ENCODE results near the gene RAB40C. TPM values are rescaled to one million over a fixed set of nuclear protein-coding genes. Genes with fewer than 3 reads are reported as not detected.

RAB40C gene
- total RNA-seq, 1 donor from 2014 or later = 17.3 TPM

DNA sequence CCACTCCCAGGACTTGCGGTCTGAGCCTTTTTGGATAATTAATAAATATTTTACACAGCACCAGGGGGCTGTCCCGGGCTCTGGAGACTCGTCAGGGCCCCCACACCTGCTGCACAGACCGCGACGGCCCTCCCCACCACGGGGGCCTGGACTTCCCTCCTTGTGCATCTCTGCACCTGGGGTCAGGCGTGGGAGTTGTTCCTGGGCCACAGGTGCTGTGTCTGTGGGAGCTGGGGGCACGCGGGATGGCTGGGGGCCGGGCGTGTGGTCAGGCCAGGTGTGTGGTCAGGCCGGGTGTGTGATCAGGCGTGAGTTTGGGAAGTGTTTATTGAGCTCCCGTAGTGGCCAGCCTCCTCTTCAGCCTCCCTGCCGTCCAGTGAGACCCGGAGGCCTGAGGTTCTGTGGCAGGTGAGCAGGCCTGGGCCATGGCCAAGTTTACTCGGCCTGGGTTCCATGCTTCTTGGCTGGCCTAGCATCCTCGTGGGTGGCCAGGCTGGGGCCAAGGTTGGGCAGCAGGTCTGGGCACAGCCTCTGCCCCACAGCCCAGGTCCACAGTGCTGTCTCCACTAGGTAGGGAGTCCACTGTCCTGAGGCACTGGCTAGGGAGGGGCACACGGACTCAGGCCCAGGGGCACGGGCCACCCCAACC lies 88.5 kb downstream of the RAB40C start:
- DNase-seq (ENCODE audit: low spot score) = no peak

Small RNAs within 50 kb of the gene (microRNA-seq; reads per million reads assigned to microRNA genes)
- 2.2 reads per million for gene MIR3176 (ENCODE audit: borderline number of aligned reads)

Other genes starting within 250 kb of the RAB40C start
- gene AXIN1, start 237.3 kb upstream of the RAB40C start, total RNA-seq = 19.4 TPM
- gene MRPL28, start 219.5 kb upstream of the RAB40C start, total RNA-seq = 40.1 TPM
- 39.0 TPM for gene PGAP6, start 208.1 kb upstream of the RAB40C start, total RNA-seq
- gene NME4, start 192.9 kb upstream of the RAB40C start, total RNA-seq = 139 TPM
- gene DECR2, start 188.2 kb upstream of the RAB40C start, total RNA-seq = 21.8 TPM
- gene RAB11FIP3, start 164.4 kb upstream of the RAB40C start, total RNA-seq = 35.2 TPM
- 49.2 TPM for gene CAPN15, start 62.4 kb upstream of the RAB40C start, total RNA-seq
- gene PRR35, start 29.7 kb upstream of the RAB40C start, total RNA-seq = not detected
- gene NHLRC4, start 23.1 kb upstream of the RAB40C start, total RNA-seq = 1.3 TPM
- 32.4 TPM for gene PIGQ, start 20.1 kb upstream of the RAB40C start, total RNA-seq
- gene WFIKKN1, start 40.9 kb downstream of the RAB40C start, total RNA-seq = 0.55 TPM
- 62.2 TPM for gene METTL26, start 46.2 kb downstream of the RAB40C start, total RNA-seq
- gene MCRIP2, start 51.8 kb downstream of the RAB40C start, total RNA-seq = 34.7 TPM
- 21.1 TPM for gene WDR90, start 59.3 kb downstream of the RAB40C start, total RNA-seq
- gene RHOT2, start 78.1 kb downstream of the RAB40C start, total RNA-seq = 73.9 TPM
- gene RHBDL1, start 85.6 kb downstream of the RAB40C start, total RNA-seq = 0.84 TPM
- 109 TPM for gene STUB1, start 90.3 kb downstream of the RAB40C start, total RNA-seq
- gene JMJD8, start 94.3 kb downstream of the RAB40C start, total RNA-seq = 55.3 TPM
- 8.1 TPM for gene WDR24, start 100.3 kb downstream of the RAB40C start, total RNA-seq
- gene FBXL16, start 115.7 kb downstream of the RAB40C start, total RNA-seq = not detected
- gene METRN, start 125.1 kb downstream of the RAB40C start, total RNA-seq = 30.3 TPM
- gene ANTKMT, start 131.1 kb downstream of the RAB40C start, total RNA-seq = 30.9 TPM
- gene CCDC78, start 136.4 kb downstream of the RAB40C start, total RNA-seq = 1.0 TPM
- gene HAGHL, start 137.0 kb downstream of the RAB40C start, total RNA-seq = 7.4 TPM
- 21.0 TPM for gene CIAO3, start 150.9 kb downstream of the RAB40C start, total RNA-seq
- gene MSLN, start 170.7 kb downstream of the RAB40C start, total RNA-seq = not detected
- gene RPUSD1, start 198.3 kb downstream of the RAB40C start, total RNA-seq = 16.8 TPM
- 5.6 TPM for gene CHTF18, start 198.6 kb downstream of the RAB40C start, total RNA-seq
- gene GNG13, start 210.7 kb downstream of the RAB40C start, total RNA-seq = not detected

Measured in mesenteric fat pad (tissue), 1 donor.